RWPE2 (cell line): ENCODE results near the gene ABCA2.

Source experiments
- ATAC-seq: fragments of 200-7000 bp; cut with Tn5 transposase; 3 replicates; pipeline ENCODE4 v1.9.1; 2021; ENCODE audit warnings: low read depth
- DNase-seq: peaks from one replicate; pipeline ENCODE4 v3.0.0-alpha.2; 2020; ENCODE audit warnings: low spot score
- H3K27ac ChIP-seq: fragments of 450-650 bp; 2 replicates; pipeline ENCODE4 v1.5.1; 2017; ENCODE audit warnings: mild to moderate bottlenecking; ENCODE audit not compliant: poor library complexity, severe bottlenecking
- H3K27me3 ChIP-seq: fragments of 250-450 bp; sonication (Bioruptor Pico); 2 replicates; pipeline ENCODE4 v1.5.1; 2021; ENCODE audit warnings: mild to moderate bottlenecking, moderate library complexity; ENCODE audit not compliant: insufficient read depth, poor library complexity, severe bottlenecking
- H3K36me3 ChIP-seq: fragments of 250-450 bp; sonication (Bioruptor Pico); 2 replicates; pipeline ENCODE4 v1.5.1; 2020; ENCODE audit warnings: low read depth, mild to moderate bottlenecking, moderate library complexity
- H3K4me1 ChIP-seq: fragments of 250-450 bp; sonication (Bioruptor Pico); 2 replicates; pipeline ENCODE4 v1.5.1; 2021; ENCODE audit warnings: mild to moderate bottlenecking, moderate library complexity; ENCODE audit not compliant: insufficient read depth, poor library complexity, severe bottlenecking
- H3K4me3 ChIP-seq: fragments of 250-450 bp; sonication (Bioruptor Pico); 2 replicates; pipeline ENCODE4 v1.5.1; 2021; ENCODE audit warnings: mild to moderate bottlenecking, moderate library complexity; ENCODE audit not compliant: severe bottlenecking
- H3K9me3 ChIP-seq: fragments of 250-450 bp; sonication (Bioruptor Pico); 2 replicates; pipeline ENCODE4 v1.5.1; 2021; ENCODE audit warnings: mild to moderate bottlenecking, moderate library complexity; ENCODE audit not compliant: severe bottlenecking
- TF ChIP-seq, protein P1 (sequence below): fragments of 450-650 bp; IDR thresholded peaks from one replicate; pipeline ENCODE4 v1.5.1; 2017; ENCODE audit warnings: mild to moderate bottlenecking, moderate library complexity; ENCODE audit not compliant: poor library complexity, severe bottlenecking

The ABCA2 gene

DNA sequence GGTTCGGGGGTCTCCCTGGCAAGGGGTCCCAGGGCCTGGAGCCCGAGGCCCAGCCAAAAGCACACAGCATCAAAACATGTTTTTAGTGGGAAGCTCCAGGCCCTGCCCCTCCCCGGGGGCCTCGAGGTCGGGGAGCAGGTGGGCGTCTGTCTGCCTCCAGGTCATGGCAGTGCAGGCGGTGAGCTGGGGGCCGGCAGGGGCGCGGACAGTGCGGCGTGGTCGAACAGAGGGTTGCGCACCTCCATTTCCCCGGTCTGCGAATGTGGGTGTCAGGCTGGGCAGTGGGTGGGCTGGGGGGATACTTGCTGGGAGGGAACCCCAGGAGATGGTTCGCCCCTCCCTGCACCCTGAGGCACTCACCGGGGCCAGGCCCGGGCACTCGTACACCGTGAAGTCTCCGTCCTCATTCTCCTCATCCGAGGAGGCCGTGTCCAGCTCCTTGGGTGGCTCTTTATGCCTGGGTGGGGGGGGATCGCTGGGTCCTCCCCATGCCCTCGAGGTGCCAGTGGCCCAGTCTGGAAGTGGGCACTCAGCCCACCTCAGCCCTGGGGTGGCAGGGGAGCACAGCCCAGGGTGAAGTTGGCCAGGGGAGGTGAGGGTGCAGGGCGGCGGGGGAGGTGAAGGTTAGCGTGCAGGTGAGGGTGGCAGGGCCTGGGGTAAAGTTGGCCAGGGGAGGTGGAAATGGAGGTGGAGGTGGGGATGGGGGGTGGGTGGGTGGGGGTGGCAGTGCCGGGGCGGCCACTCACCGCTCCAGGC, 11.8 kb upstream of the ABCA2 start:
- TF ChIP-seq, protein P1, sequence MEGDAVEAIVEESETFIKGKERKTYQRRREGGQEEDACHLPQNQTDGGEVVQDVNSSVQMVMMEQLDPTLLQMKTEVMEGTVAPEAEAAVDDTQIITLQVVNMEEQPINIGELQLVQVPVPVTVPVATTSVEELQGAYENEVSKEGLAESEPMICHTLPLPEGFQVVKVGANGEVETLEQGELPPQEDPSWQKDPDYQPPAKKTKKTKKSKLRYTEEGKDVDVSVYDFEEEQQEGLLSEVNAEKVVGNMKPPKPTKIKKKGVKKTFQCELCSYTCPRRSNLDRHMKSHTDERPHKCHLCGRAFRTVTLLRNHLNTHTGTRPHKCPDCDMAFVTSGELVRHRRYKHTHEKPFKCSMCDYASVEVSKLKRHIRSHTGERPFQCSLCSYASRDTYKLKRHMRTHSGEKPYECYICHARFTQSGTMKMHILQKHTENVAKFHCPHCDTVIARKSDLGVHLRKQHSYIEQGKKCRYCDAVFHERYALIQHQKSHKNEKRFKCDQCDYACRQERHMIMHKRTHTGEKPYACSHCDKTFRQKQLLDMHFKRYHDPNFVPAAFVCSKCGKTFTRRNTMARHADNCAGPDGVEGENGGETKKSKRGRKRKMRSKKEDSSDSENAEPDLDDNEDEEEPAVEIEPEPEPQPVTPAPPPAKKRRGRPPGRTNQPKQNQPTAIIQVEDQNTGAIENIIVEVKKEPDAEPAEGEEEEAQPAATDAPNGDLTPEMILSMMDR: no peak
- Histone ChIP-seq H3K4me1 (peaks cover under 1% of the 10 kb centered on the region), H3K36me3 (peaks cover 9% of the 10 kb centered on the region), H3K27me3 (no peaks in the 10 kb centered on the region), H3K27ac (no peak overlapping the region), H3K9me3 (no peaks in the 10 kb centered on the region), H3K4me3 (no peak overlapping the region)
- DNase-seq (no peak), ATAC-seq (no peak)

DNA sequence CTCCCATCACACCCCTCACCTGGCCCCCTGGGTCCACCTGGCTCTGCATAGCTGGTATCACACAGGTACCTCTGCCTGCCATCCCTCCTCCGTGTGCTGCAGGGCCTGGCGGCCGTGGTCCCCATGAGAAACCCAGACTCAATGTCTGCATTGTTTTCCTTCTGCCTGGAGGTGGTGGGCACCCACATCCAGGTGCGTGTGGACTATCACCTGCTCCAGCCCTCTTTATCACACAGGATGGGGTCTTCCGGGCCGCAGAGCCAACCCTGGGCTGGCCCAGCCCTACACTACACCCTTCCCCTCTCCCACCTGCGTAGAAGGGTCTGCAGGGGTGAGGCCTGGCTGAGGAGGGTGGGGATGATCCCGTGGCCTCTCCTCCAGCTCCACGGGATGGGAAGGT, 10.9 kb upstream of the ABCA2 start:
- no peak overlapping the region for H3K27ac ChIP-seq
- H3K36me3 ChIP-seq: peaks cover 9% of the 10 kb centered on the region
- H3K27me3 ChIP-seq: no peaks in the 10 kb centered on the region
- TF ChIP-seq, protein P1: no peak
- H3K9me3 ChIP-seq: no peaks in the 10 kb centered on the region
- no peak overlapping the region for H3K4me3 ChIP-seq
- peaks cover 4% of the 10 kb centered on the region for H3K4me1 ChIP-seq
- DNase-seq (no peak), ATAC-seq (no peak)

DNA sequence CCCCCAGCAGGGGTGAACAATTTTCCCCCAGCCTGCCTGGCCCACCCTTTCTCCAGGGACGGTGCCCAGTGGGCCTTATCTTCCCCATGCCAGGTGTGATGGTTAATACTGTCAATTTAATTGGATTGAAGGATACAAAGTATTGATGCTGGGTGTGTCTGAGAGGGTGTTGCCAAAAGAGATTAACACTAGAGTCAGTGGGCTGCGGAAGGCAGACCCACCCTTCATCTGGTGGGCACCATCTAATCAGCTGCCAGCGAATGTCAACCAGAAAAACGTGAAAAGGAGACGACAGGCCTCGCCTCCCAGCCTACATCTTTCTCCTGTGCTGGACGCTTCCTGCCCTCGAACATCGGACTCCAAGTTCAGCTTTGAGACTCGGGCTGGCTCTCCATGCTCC, 9.4 kb upstream of the ABCA2 start:
- Histone ChIP-seq H3K36me3 (peaks cover 9% of the 10 kb centered on the region), H3K27ac (no peak overlapping the region), H3K27me3 (no peaks in the 10 kb centered on the region), H3K9me3 (no peaks in the 10 kb centered on the region), H3K4me1 (peaks cover 4% of the 10 kb centered on the region), H3K4me3 (no peak overlapping the region)
- ATAC-seq: no peak
- TF ChIP-seq, protein P1: no peak
- DNase-seq: no peak

DNA sequence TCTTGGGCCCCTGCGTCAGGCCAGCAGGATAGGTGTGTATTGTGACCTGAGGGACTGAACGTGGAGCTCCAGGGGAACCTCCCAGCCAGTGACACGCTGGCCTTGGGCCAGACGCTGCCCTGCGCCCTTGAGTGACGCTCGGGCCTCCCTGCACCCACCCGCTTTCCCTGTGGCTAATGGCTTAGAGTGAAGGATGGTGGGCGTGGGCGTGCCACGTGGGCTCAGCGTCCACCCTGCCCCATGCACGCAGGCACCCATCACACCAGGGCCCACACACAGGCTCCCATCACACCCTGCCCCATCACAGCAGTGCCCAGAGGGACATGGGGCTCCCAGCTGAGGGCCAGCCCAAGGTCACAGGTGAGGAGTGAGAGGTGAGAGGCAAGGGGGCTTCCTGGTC, 9.0 kb upstream of the ABCA2 start:
- H3K27ac ChIP-seq: no peak overlapping the region
- peaks cover 9% of the 10 kb centered on the region for H3K36me3 ChIP-seq
- peaks cover 4% of the 10 kb centered on the region for H3K4me1 ChIP-seq
- H3K9me3 ChIP-seq: no peaks in the 10 kb centered on the region
- no peak overlapping the region for H3K4me3 ChIP-seq
- no peaks in the 10 kb centered on the region for H3K27me3 ChIP-seq
- ATAC-seq (no peak), DNase-seq (no peak)
- TF ChIP-seq, protein P1: no peak

DNA sequence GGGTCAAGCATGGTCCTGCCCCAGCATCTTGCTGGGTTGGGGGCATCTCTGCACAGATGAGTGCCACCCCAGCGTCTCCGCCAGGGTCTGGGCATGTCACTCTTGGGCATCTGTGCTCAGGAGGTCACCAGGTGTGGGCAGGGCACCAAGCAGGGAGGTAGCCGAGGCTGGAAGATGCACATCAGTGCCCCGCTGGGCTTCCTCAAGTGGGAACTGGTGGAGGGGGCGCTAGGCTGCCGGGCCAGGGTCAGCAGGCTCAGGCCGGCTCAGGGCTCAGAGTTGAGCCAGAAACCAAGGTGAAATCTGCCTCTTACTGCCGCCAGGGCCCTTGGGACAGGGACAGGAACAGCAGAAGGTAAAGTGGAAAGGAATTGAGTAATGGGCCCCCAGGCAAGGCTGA, 7.9 kb upstream of the ABCA2 start:
- no peak for DNase-seq

More for the DNA sequence above, 7.9 kb upstream of the ABCA2 start:
- no peak overlapping the region for H3K4me3 ChIP-seq
- H3K36me3 ChIP-seq: peaks cover 9% of the 10 kb centered on the region
- H3K27me3 ChIP-seq: no peaks in the 10 kb centered on the region
- no peak overlapping the region for H3K27ac ChIP-seq
- peaks cover 4% of the 10 kb centered on the region for H3K4me1 ChIP-seq
- TF ChIP-seq, protein P1: no peak
- no peak for ATAC-seq
- no peaks in the 10 kb centered on the region for H3K9me3 ChIP-seq
